HepG2 (cell line): ENCODE data around the gene ARL6IP4. TPM values are rescaled to one million over a fixed set of nuclear protein-coding genes. Genes with fewer than 3 reads are reported as not detected.

Experiments
- CCDC6 ChIP-seq: sonication (generic); formaldehyde crosslinking; IDR thresholded peaks from 2 replicates; pipeline ENCODE4 v1.8.1; 2022; ENCODE audit warnings: mild to moderate bottlenecking, missing genetic modification reagents, moderate library complexity
- CEBPB ChIP-seq: IDR thresholded peaks from 2 replicates; pipeline ENCODE4 v1.6.1; 2011; ENCODE audit warnings: low read depth, low read length, improper control_type of control experiment, borderline replicate concordance
- KDM5B ChIP-seq: sonication (generic); formaldehyde crosslinking; IDR thresholded peaks from 2 replicates; pipeline ENCODE4 v1.4.0; 2020; ENCODE audit warnings: missing genetic modification reagents, mild to moderate bottlenecking, borderline replicate concordance
- MAZ ChIP-seq, 2 experiments: sonication (generic) in 1 of 2; formaldehyde crosslinking in 1 of 2; IDR thresholded peaks; 2 replicates each; pipeline versions ENCODE4 v1.5.0 to v1.6.1; 2012 to 2020; ENCODE audit warnings: low read depth in 2 of 2, mild to moderate bottlenecking in 2 of 2, borderline replicate concordance in 1 of 2, improper control_type of control experiment in 1 of 2, low read length in 1 of 2, missing genetic modification reagents in 1 of 2, moderate library complexity in 1 of 2
- MTF2 ChIP-seq: sonication (generic); formaldehyde crosslinking; IDR thresholded peaks from 2 replicates; pipeline ENCODE4 v1.5.0; 2020; ENCODE audit warnings: missing genetic modification reagents, borderline replicate concordance
- SIN3B ChIP-seq: fragments of 150-350 bp; IDR thresholded peaks from 2 replicates; pipeline ENCODE4 v1.6.1; 2014; ENCODE audit warnings: low read length
- SKI ChIP-seq: fragments of 450-650 bp; IDR thresholded peaks from one replicate; pipeline ENCODE4 v1.6.1; 2018; ENCODE audit warnings: mild to moderate bottlenecking; ENCODE audit not compliant: partially characterized antibody
- SUZ12 ChIP-seq: fragments of 150-350 bp; IDR thresholded peaks from 2 replicates; pipeline ENCODE4 v1.6.1; 2014; ENCODE audit warnings: low read depth, low read length
- ZKSCAN1 ChIP-seq: fragments of 150-350 bp; IDR thresholded peaks from 2 replicates; pipeline ENCODE4 v1.6.1; 2014; ENCODE audit warnings: low read length
- ZNF17 ChIP-seq: sonication (generic); formaldehyde crosslinking; IDR thresholded peaks from 2 replicates; pipeline ENCODE4 v1.5.0; 2020; ENCODE audit warnings: mild to moderate bottlenecking, missing genetic modification reagents
- ZNF343 ChIP-seq: sonication (generic); formaldehyde crosslinking; IDR thresholded peaks from 2 replicates; pipeline ENCODE4 v1.4.0; 2020; ENCODE audit warnings: mild to moderate bottlenecking, missing genetic modification reagents
- ZNF501 ChIP-seq: sonication (generic); formaldehyde crosslinking; IDR thresholded peaks from 2 replicates; pipeline ENCODE4 v1.5.1; 2020; ENCODE audit warnings: mild to moderate bottlenecking, moderate library complexity, missing genetic modification reagents
- ZNF607 ChIP-seq: sonication (generic); formaldehyde crosslinking; IDR thresholded peaks from 2 replicates; pipeline ENCODE4 v1.5.1; 2020; ENCODE audit warnings: missing genetic modification reagents, mild to moderate bottlenecking, borderline replicate concordance
- polyA plus RNA-seq, 8 experiments: library from polyadenylated mRNA; depleted of rRNA in 3 of 8; stranded (reverse) in 7 of 8; unstranded in 1 of 8; fragments of >200 nt; fragmentation: Illumina TruSeq in 4 of 8; extraction: Trizol in 4 of 8; gene quantifications; 2 replicates each; pipeline versions ENCODE4 v1.2.1 to v1.2.3, GENCODE V29; 2011 to 2016; ENCODE audit warnings: low read depth in 4 of 8, missing spikeins in 1 of 8, mixed read lengths in 1 of 8; ENCODE audit not compliant: insufficient read depth in 1 of 8
- total RNA-seq, 5 experiments: library from RNA; depleted of rRNA; stranded (reverse); fragments of >200 nt; fragmentation: Illumina TruSeq; extraction: Trizol; gene quantifications; 2 replicates each; pipeline ENCODE4 v1.2.3, GENCODE V29; 2016; ENCODE audit warnings: low read depth in 1 of 5
- TF ChIP-seq, protein P1 (sequence below): sonication (generic); formaldehyde crosslinking; IDR thresholded peaks from 2 replicates; pipeline ENCODE4 v1.4.0; 2020; ENCODE audit warnings: missing genetic modification reagents
- TF ChIP-seq, protein P2 (sequence below): sonication (generic); formaldehyde crosslinking; IDR thresholded peaks from 2 replicates; pipeline ENCODE4 v1.8.0; 2022; ENCODE audit warnings: mild to moderate bottlenecking, missing genetic modification reagents, borderline replicate concordance
- TF ChIP-seq, protein P3 (sequence below): sonication (generic); formaldehyde crosslinking; IDR thresholded peaks from 2 replicates; pipeline ENCODE4 v1.5.0; 2020; ENCODE audit warnings: mild to moderate bottlenecking, missing genetic modification reagents, moderate library complexity
- TF ChIP-seq, protein P4 (sequence below): sonication (generic); formaldehyde crosslinking; conservative IDR thresholded peaks from 2 replicates; pipeline ENCODE4 v1.8.1; 2023; ENCODE audit warnings: missing genetic modification reagents
- TF ChIP-seq, protein P5 (sequence below), 2 experiments: IDR thresholded peaks; 2 replicates each; pipeline ENCODE4 v1.6.1; 2011 to 2012; ENCODE audit warnings: low read length in 2 of 2, borderline replicate concordance in 1 of 2, low read depth in 1 of 2, mild to moderate bottlenecking in 1 of 2, moderate library complexity in 1 of 2

ARL6IP4 gene
- total and polyA plus RNA-seq, 2 of the 13 experiments (the other 11 are each of a cell fraction or from before 2014, with no cell fraction given), result 155 to 220 TPM

DNA sequence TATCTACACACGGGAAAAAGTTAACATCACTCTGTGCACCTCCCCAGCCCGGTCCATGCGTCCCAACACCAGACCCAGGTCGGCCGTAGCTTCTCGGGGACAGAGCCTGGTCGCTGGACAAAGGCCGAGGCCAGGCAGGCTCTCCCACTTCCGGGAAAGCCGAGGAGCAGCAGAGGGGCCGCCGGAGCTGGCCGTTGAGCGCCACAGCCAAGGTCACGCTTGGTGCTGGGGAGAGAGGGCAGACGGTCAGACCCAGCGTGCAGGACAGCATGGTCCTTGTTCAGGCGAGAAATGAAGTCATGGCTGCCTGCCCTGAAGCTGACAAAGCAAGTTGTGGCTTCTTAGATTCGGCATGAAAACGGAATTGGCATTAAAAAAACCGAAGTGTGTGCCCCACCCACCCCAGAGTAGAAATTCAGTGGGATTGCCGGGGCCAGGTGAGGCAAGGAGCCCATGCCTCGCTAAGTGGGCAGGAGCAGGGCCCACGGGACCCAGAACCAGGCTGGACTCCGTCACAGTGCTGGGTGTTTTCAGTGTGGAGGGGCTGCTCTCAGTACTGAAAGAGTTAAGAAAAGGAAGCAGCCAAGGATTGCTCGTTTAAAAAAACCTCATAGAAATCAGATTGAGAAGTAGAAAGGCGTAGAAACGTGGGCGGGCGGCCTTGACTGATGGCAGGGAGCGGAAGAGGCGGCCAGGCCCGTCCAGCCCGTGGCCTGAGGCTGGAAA, 4.3 kb downstream of the ARL6IP4 start (continued):
- TF ChIP-seq MTF2 (no peak), ZNF343 (CRISPR knock-in tag) (no peak), ZNF17 (CRISPR knock-in tag) (no peak), SUZ12 (no peak), KDM5B (CRISPR knock-in tag) (peak; percentile 63; the same call in 1 of the 2 replicates), CEBPB (no peak), ZNF501 (CRISPR knock-in tag) (peak; percentile 90), ZNF607 (CRISPR knock-in tag) (peak; percentile 72; the same call in 1 of the 2 replicates), SKI (peak; percentile 89), SIN3B (no peak), MAZ (IDR thresholded peaks at IDR 0.05; ENCODE audit: borderline replicate concordance, low read depth, low read length) (no peak), MAZ (CRISPR knock-in tag; IDR thresholded peaks at IDR 0.05; ENCODE audit: low read depth) (no peak), ZKSCAN1 (no peak), CCDC6 (CRISPR knock-in tag) (no peak)
- TF ChIP-seq, protein P1, sequence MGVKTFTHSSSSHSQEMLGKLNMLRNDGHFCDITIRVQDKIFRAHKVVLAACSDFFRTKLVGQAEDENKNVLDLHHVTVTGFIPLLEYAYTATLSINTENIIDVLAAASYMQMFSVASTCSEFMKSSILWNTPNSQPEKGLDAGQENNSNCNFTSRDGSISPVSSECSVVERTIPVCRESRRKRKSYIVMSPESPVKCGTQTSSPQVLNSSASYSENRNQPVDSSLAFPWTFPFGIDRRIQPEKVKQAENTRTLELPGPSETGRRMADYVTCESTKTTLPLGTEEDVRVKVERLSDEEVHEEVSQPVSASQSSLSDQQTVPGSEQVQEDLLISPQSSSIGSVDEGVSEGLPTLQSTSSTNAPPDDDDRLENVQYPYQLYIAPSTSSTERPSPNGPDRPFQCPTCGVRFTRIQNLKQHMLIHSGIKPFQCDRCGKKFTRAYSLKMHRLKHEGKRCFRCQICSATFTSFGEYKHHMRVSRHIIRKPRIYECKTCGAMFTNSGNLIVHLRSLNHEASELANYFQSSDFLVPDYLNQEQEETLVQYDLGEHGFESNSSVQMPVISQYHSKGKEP (CRISPR knock-in tag), result no peak
- TF ChIP-seq, protein P2, sequence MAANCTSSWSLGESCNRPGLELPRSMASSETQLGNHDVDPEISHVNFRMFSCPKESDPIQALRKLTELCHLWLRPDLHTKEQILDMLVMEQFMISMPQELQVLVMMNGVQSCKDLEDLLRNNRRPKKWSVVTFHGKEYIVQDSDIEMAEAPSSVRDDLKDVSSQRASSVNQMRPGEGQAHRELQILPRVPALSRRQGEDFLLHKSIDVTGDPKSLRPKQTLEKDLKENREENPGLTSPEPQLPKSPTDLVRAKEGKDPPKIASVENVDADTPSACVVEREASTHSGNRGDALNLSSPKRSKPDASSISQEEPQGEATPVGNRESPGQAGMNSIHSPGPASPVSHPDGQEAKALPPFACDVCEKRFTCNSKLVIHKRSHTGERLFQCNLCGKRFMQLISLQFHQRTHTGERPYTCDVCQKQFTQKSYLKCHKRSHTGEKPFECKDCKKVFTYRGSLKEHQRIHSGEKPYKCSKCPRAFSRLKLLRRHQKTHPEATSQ (CRISPR knock-in tag), result peak; percentile 52; the same call in 1 of the 2 replicates
- TF ChIP-seq, protein P3, sequence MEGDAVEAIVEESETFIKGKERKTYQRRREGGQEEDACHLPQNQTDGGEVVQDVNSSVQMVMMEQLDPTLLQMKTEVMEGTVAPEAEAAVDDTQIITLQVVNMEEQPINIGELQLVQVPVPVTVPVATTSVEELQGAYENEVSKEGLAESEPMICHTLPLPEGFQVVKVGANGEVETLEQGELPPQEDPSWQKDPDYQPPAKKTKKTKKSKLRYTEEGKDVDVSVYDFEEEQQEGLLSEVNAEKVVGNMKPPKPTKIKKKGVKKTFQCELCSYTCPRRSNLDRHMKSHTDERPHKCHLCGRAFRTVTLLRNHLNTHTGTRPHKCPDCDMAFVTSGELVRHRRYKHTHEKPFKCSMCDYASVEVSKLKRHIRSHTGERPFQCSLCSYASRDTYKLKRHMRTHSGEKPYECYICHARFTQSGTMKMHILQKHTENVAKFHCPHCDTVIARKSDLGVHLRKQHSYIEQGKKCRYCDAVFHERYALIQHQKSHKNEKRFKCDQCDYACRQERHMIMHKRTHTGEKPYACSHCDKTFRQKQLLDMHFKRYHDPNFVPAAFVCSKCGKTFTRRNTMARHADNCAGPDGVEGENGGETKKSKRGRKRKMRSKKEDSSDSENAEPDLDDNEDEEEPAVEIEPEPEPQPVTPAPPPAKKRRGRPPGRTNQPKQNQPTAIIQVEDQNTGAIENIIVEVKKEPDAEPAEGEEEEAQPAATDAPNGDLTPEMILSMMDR, result peak; percentile 35; the same call in 1 of the 2 replicates
- TF ChIP-seq, protein P4, sequence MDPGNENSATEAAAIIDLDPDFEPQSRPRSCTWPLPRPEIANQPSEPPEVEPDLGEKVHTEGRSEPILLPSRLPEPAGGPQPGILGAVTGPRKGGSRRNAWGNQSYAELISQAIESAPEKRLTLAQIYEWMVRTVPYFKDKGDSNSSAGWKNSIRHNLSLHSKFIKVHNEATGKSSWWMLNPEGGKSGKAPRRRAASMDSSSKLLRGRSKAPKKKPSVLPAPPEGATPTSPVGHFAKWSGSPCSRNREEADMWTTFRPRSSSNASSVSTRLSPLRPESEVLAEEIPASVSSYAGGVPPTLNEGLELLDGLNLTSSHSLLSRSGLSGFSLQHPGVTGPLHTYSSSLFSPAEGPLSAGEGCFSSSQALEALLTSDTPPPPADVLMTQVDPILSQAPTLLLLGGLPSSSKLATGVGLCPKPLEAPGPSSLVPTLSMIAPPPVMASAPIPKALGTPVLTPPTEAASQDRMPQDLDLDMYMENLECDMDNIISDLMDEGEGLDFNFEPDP (CRISPR knock-in tag), result no peak
- TF ChIP-seq, protein P5, sequence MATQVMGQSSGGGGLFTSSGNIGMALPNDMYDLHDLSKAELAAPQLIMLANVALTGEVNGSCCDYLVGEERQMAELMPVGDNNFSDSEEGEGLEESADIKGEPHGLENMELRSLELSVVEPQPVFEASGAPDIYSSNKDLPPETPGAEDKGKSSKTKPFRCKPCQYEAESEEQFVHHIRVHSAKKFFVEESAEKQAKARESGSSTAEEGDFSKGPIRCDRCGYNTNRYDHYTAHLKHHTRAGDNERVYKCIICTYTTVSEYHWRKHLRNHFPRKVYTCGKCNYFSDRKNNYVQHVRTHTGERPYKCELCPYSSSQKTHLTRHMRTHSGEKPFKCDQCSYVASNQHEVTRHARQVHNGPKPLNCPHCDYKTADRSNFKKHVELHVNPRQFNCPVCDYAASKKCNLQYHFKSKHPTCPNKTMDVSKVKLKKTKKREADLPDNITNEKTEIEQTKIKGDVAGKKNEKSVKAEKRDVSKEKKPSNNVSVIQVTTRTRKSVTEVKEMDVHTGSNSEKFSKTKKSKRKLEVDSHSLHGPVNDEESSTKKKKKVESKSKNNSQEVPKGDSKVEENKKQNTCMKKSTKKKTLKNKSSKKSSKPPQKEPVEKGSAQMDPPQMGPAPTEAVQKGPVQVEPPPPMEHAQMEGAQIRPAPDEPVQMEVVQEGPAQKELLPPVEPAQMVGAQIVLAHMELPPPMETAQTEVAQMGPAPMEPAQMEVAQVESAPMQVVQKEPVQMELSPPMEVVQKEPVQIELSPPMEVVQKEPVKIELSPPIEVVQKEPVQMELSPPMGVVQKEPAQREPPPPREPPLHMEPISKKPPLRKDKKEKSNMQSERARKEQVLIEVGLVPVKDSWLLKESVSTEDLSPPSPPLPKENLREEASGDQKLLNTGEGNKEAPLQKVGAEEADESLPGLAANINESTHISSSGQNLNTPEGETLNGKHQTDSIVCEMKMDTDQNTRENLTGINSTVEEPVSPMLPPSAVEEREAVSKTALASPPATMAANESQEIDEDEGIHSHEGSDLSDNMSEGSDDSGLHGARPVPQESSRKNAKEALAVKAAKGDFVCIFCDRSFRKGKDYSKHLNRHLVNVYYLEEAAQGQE (IDR thresholded peaks at IDR 0.05; ENCODE audit: borderline replicate concordance in 1 of 2, low read depth in 1 of 2, low read length in 2 of 2), result no peak
